Measurements from ENCODE around the gene TGFBI.

The TGFBI gene

GRCh38 chr5:136000147-136000546 lies 28.6 kb upstream of the TGFBI start:
- H3K27me3 ChIP-seq (replicated peaks in 2 of 5; ENCODE audit: control insufficient read depth in 4 of 5, insufficient read depth in 5 of 5, low read length in 4 of 5) = peaks cover 0 to 6% (median 0%) of the 10 kb centered on the region in 5 experiments
- WGBS (ENCODE audit: insufficient coverage) = 100% methylated on average over 1 of the region's 2 CpGs
- peaks cover 0 to 17% (median 3%) of the 10 kb centered on the region in 4 experiments for H3K4me1 ChIP-seq (ENCODE audit: control extremely low read depth in 1 of 4, control insufficient read depth in 4 of 4, insufficient read depth in 4 of 4, low read length in 3 of 4)
- ChIA-PET CTCF (no interaction called here), POLR2A (no interaction called here)
- H3K27ac ChIP-seq (ENCODE audit: insufficient read depth in 1 of 2, low read depth in 1 of 2, low read length in 2 of 2, poor library complexity in 1 of 2, severe bottlenecking in 2 of 2) = no peak overlapping the region
- no peaks in the 10 kb centered on the region for H3K36me3 ChIP-seq (ENCODE audit: control insufficient read depth in 4 of 4, insufficient read depth in 4 of 4, low read length in 3 of 4)
- DNase-seq = no peak
- no peak overlapping the region for H3K4me3 ChIP-seq (ENCODE audit: control insufficient read depth in 1 of 7, extremely low read depth in 1 of 7, insufficient read depth in 4 of 7, low read depth in 2 of 7, low read length in 6 of 7)
- peaks cover 0 to 3% (median 0%) of the 10 kb centered on the region in 5 experiments for H3K9me3 ChIP-seq (ENCODE audit: control extremely low read depth in 1 of 5, control insufficient read depth in 4 of 5, insufficient read depth in 2 of 5, low read depth in 1 of 5, low read length in 4 of 5)

- DNase-seq = no peak
Measured at GRCh38 chr5:136000932-136001331, 27.9 kb upstream of the TGFBI start.

GRCh38 chr5:136001466-136001981 lies 27.3 kb upstream of the TGFBI start:
- no peak overlapping the region for H3K27ac ChIP-seq (ENCODE audit: insufficient read depth in 1 of 2, low read depth in 1 of 2, low read length in 2 of 2, poor library complexity in 1 of 2, severe bottlenecking in 2 of 2)
- WGBS (ENCODE audit: insufficient coverage) = 60% methylated on average over 3 of the region's 5 CpGs
- no peaks in the 10 kb centered on the region for H3K36me3 ChIP-seq (ENCODE audit: control insufficient read depth in 4 of 4, insufficient read depth in 4 of 4, low read length in 3 of 4)
- ChIA-PET CTCF (interaction anchor here (0.9 to 1.3 kb wide), 4 partner anchors 11 to 57 kb away, joined by 3 to 4 read pairs (median 3); no protein-coding TSS in a partner anchor), POLR2A (no interaction called here)
- no peak for DNase-seq
- H3K27me3 ChIP-seq (replicated peaks in 2 of 5; ENCODE audit: control insufficient read depth in 4 of 5, insufficient read depth in 5 of 5, low read length in 4 of 5) = peaks cover 0 to 8% (median 0%) of the 10 kb centered on the region in 5 experiments
- no peaks in the 10 kb centered on the region for H3K9me3 ChIP-seq (ENCODE audit: control extremely low read depth in 1 of 5, control insufficient read depth in 4 of 5, insufficient read depth in 2 of 5, low read depth in 1 of 5, low read length in 4 of 5)
- peaks cover 0 to 17% (median 3%) of the 10 kb centered on the region in 4 experiments for H3K4me1 ChIP-seq (ENCODE audit: control extremely low read depth in 1 of 4, control insufficient read depth in 4 of 4, insufficient read depth in 4 of 4, low read length in 3 of 4)
- H3K4me3 ChIP-seq (ENCODE audit: control insufficient read depth in 1 of 7, extremely low read depth in 1 of 7, insufficient read depth in 4 of 7, low read depth in 2 of 7, low read length in 6 of 7) = no peak overlapping the region

More at GRCh38 chr5:136000932-136001331, 27.9 kb upstream of the TGFBI start:
- H3K4me3 ChIP-seq (ENCODE audit: control insufficient read depth in 1 of 7, extremely low read depth in 1 of 7, insufficient read depth in 4 of 7, low read depth in 2 of 7, low read length in 6 of 7) = no peak overlapping the region
- ChIA-PET POLR2A (no interaction called here), CTCF (interaction anchor here (1.3 kb wide), 1 partner anchor 11 kb away, joined by 3 read pairs; no protein-coding TSS in a partner anchor)
- no peak overlapping the region for H3K27ac ChIP-seq (ENCODE audit: insufficient read depth in 1 of 2, low read depth in 1 of 2, low read length in 2 of 2, poor library complexity in 1 of 2, severe bottlenecking in 2 of 2)
- H3K4me1 ChIP-seq (ENCODE audit: control extremely low read depth in 1 of 4, control insufficient read depth in 4 of 4, insufficient read depth in 4 of 4, low read length in 3 of 4) = peaks cover 0 to 17% (median 3%) of the 10 kb centered on the region in 4 experiments
- no peaks in the 10 kb centered on the region for H3K36me3 ChIP-seq (ENCODE audit: control insufficient read depth in 4 of 4, insufficient read depth in 4 of 4, low read length in 3 of 4)
- no peaks in the 10 kb centered on the region for H3K9me3 ChIP-seq (ENCODE audit: control extremely low read depth in 1 of 5, control insufficient read depth in 4 of 5, insufficient read depth in 2 of 5, low read depth in 1 of 5, low read length in 4 of 5)
- H3K27me3 ChIP-seq (replicated peaks in 2 of 5; ENCODE audit: control insufficient read depth in 4 of 5, insufficient read depth in 5 of 5, low read length in 4 of 5) = peaks cover 0 to 8% (median 0%) of the 10 kb centered on the region in 5 experiments
- WGBS (ENCODE audit: insufficient coverage) = 55% methylated on average over 2 of the region's 3 CpGs

GRCh38 chr5:136004436-136004835 lies 24.4 kb upstream of the TGFBI start:
- POLR2A ChIA-PET = no interaction called here
- DNase-seq = no peak
- H3K4me1 ChIP-seq (ENCODE audit: control extremely low read depth in 1 of 4, control insufficient read depth in 4 of 4, insufficient read depth in 4 of 4, low read length in 3 of 4) = peaks cover 0 to 17% (median 1%) of the 10 kb centered on the region in 4 experiments

GRCh38 chr5:136005476-136005875 lies 23.3 kb upstream of the TGFBI start:
- Histone ChIP-seq H3K27me3 (replicated peaks in 2 of 5; ENCODE audit: control insufficient read depth in 4 of 5, insufficient read depth in 5 of 5, low read length in 4 of 5) (peaks cover 0 to 14% (median 0%) of the 10 kb centered on the region in 5 experiments), H3K9me3 (ENCODE audit: control extremely low read depth in 1 of 5, control insufficient read depth in 4 of 5, insufficient read depth in 2 of 5, low read depth in 1 of 5, low read length in 4 of 5) (no peaks in the 10 kb centered on the region), H3K27ac (ENCODE audit: insufficient read depth in 1 of 2, low read depth in 1 of 2, low read length in 2 of 2, poor library complexity in 1 of 2, severe bottlenecking in 2 of 2) (no peak overlapping the region), H3K4me1 (ENCODE audit: control extremely low read depth in 1 of 4, control insufficient read depth in 4 of 4, insufficient read depth in 4 of 4, low read length in 3 of 4) (peaks cover 0 to 9% (median 0%) of the 10 kb centered on the region in 4 experiments), H3K4me3 (ENCODE audit: control insufficient read depth in 1 of 7, extremely low read depth in 1 of 7, insufficient read depth in 4 of 7, low read depth in 2 of 7, low read length in 6 of 7) (no peak overlapping the region), H3K36me3 (ENCODE audit: control insufficient read depth in 4 of 4, insufficient read depth in 4 of 4, low read length in 3 of 4) (no peaks in the 10 kb centered on the region)
- DNase-seq = no peak
- WGBS (ENCODE audit: insufficient coverage) = 98% methylated on average over 5 of the region's 9 CpGs
- ChIA-PET CTCF (no interaction called here), POLR2A (no interaction called here)

More at GRCh38 chr5:136004436-136004835, 24.4 kb upstream of the TGFBI start:
- no peak overlapping the region for H3K4me3 ChIP-seq (ENCODE audit: control insufficient read depth in 1 of 7, extremely low read depth in 1 of 7, insufficient read depth in 4 of 7, low read depth in 2 of 7, low read length in 6 of 7)
- H3K27ac ChIP-seq (ENCODE audit: insufficient read depth in 1 of 2, low read depth in 1 of 2, low read length in 2 of 2, poor library complexity in 1 of 2, severe bottlenecking in 2 of 2) = no peak overlapping the region
- no peaks in the 10 kb centered on the region for H3K9me3 ChIP-seq (ENCODE audit: control extremely low read depth in 1 of 5, control insufficient read depth in 4 of 5, insufficient read depth in 2 of 5, low read depth in 1 of 5, low read length in 4 of 5)
- H3K36me3 ChIP-seq (ENCODE audit: control insufficient read depth in 4 of 4, insufficient read depth in 4 of 4, low read length in 3 of 4) = no peaks in the 10 kb centered on the region
- peaks cover 0 to 13% (median 0%) of the 10 kb centered on the region in 5 experiments for H3K27me3 ChIP-seq (replicated peaks in 2 of 5; ENCODE audit: control insufficient read depth in 4 of 5, insufficient read depth in 5 of 5, low read length in 4 of 5)
- CTCF ChIA-PET = no interaction called here
- 100% methylated on average over 3 of the region's 3 CpGs for WGBS (ENCODE audit: insufficient coverage)

- POLR2A ChIA-PET = no interaction called here
- 91% methylated on average over 11 of the region's 11 CpGs for WGBS (ENCODE audit: insufficient coverage)
- Histone ChIP-seq H3K27me3 (replicated peaks in 2 of 5; ENCODE audit: control insufficient read depth in 4 of 5, insufficient read depth in 5 of 5, low read length in 4 of 5) (peaks cover 0 to 14% (median 0%) of the 10 kb centered on the region in 5 experiments), H3K9me3 (ENCODE audit: control extremely low read depth in 1 of 5, control insufficient read depth in 4 of 5, insufficient read depth in 2 of 5, low read depth in 1 of 5, low read length in 4 of 5) (no peaks in the 10 kb centered on the region), H3K4me1 (ENCODE audit: control extremely low read depth in 1 of 4, control insufficient read depth in 4 of 4, insufficient read depth in 4 of 4, low read length in 3 of 4) (peaks cover 0 to 6% (median under 1%) of the 10 kb centered on the region in 4 experiments), H3K27ac (ENCODE audit: insufficient read depth in 1 of 2, low read depth in 1 of 2, low read length in 2 of 2, poor library complexity in 1 of 2, severe bottlenecking in 2 of 2) (no peak overlapping the region), H3K4me3 (ENCODE audit: control insufficient read depth in 1 of 7, extremely low read depth in 1 of 7, insufficient read depth in 4 of 7, low read depth in 2 of 7, low read length in 6 of 7) (no peak overlapping the region), H3K36me3 (ENCODE audit: control insufficient read depth in 4 of 4, insufficient read depth in 4 of 4, low read length in 3 of 4) (no peaks in the 10 kb centered on the region)
- DNase-seq = no peak
- CTCF ChIA-PET = interaction anchor here (0.6 kb wide), 1 partner anchor 9 kb away, joined by 3 read pairs; no protein-coding TSS in a partner anchor
Measured at GRCh38 chr5:136006164-136006563, 22.6 kb upstream of the TGFBI start.

- Histone ChIP-seq H3K4me1 (ENCODE audit: control extremely low read depth in 1 of 4, control insufficient read depth in 4 of 4, insufficient read depth in 4 of 4, low read length in 3 of 4) (peaks cover 0 to 7% (median 3%) of the 10 kb centered on the region in 4 experiments), H3K27me3 (replicated peaks in 2 of 5; ENCODE audit: control insufficient read depth in 4 of 5, insufficient read depth in 5 of 5, low read length in 4 of 5) (peaks cover 0 to 12% (median 0%) of the 10 kb centered on the region in 5 experiments), H3K27ac (ENCODE audit: insufficient read depth in 1 of 2, low read depth in 1 of 2, low read length in 2 of 2, poor library complexity in 1 of 2, severe bottlenecking in 2 of 2) (no peak overlapping the region), H3K36me3 (ENCODE audit: control insufficient read depth in 4 of 4, insufficient read depth in 4 of 4, low read length in 3 of 4) (no peaks in the 10 kb centered on the region), H3K4me3 (ENCODE audit: control insufficient read depth in 1 of 7, extremely low read depth in 1 of 7, insufficient read depth in 4 of 7, low read depth in 2 of 7, low read length in 6 of 7) (no peak overlapping the region), H3K9me3 (ENCODE audit: control extremely low read depth in 1 of 5, control insufficient read depth in 4 of 5, insufficient read depth in 2 of 5, low read depth in 1 of 5, low read length in 4 of 5) (no peaks in the 10 kb centered on the region)
- 97% methylated on average over 7 of the region's 7 CpGs for WGBS (ENCODE audit: insufficient coverage)
- DNase-seq = no peak
- POLR2A ChIA-PET = no interaction called here
- CTCF ChIA-PET = no interaction called here
Measured at GRCh38 chr5:136006761-136007251, 22.0 kb upstream of the TGFBI start.

Measured in common myeloid progenitor, CD34-positive (primary cell).